Panc1 (cell line): ENCODE measurements around the gene BLM. TPM values are rescaled to one million over a fixed set of nuclear protein-coding genes. Genes with fewer than 3 reads are reported as not detected.

Experiments
- ATAC-seq: fragments of 200-7000 bp; cut with Tn5 transposase; 2 replicates; pipeline ENCODE4 v1.9.1; 2020; ENCODE audit warnings: mild to moderate bottlenecking, moderate library complexity
- BruUV-seq: library from RNA; stranded (reverse); fragments of 400-500 nt; replicated peaks from 2 replicates; lab custom pipeline; 2021; lab: Mats Ljungman, UMichigan
- CTCF ChIA-PET: fragments of 300-600 bp; sonication (Branson Sonifier 250); formaldehyde crosslinking; loops from one replicate; lab custom pipeline; 2022; ENCODE audit warnings: antibody characterized with exemption; lab: Charles Lee
- POLR2A ChIA-PET: fragments of 300-600 bp; sonication (Branson Sonifier 250); formaldehyde crosslinking; loops from one replicate; lab custom pipeline; 2022; ENCODE audit warnings: antibody characterized with exemption; lab: Charles Lee
- DNase-seq: peaks from one replicate; pipeline ENCODE4 v3.0.0-alpha.2; 2010; ENCODE audit warnings: low read depth, low spot score
- H3K27ac ChIP-seq: 2 replicates; pipeline ENCODE4 v1.5.1; 2011; ENCODE audit warnings: mild to moderate bottlenecking, low read length, inconsistent platforms
- H3K27me3 ChIP-seq: fragments of 200-500 bp; sonication (Bioruptor generic); 2 replicates; pipeline ENCODE4 v1.6.0; 2014; ENCODE audit warnings: low read length, inconsistent platforms; ENCODE audit not compliant: control insufficient read depth, insufficient read depth
- H3K36me3 ChIP-seq: fragments of 200-500 bp; sonication (Bioruptor generic); 2 replicates; pipeline ENCODE4 v1.5.1; 2014; ENCODE audit warnings: inconsistent platforms, mild to moderate bottlenecking, low read length, moderate library complexity; ENCODE audit not compliant: control insufficient read depth, insufficient read depth
- H3K4me1 ChIP-seq: 2 replicates; pipeline ENCODE4 v1.5.1; 2011; ENCODE audit warnings: inconsistent platforms, mild to moderate bottlenecking, low read length, moderate library complexity; ENCODE audit not compliant: control insufficient read depth, insufficient read depth
- H3K4me3 ChIP-seq, 2 experiments: 2 replicates each; pipeline ENCODE4 v1.5.1; 2011 to 2012; ENCODE audit warnings: low read depth in 2 of 2, low read length in 2 of 2, mild to moderate bottlenecking in 2 of 2, inconsistent platforms in 1 of 2, moderate library complexity in 1 of 2
- H3K9me3 ChIP-seq: fragments of 200-500 bp; sonication (Bioruptor generic); 2 replicates; pipeline ENCODE4 v1.5.1; 2014; ENCODE audit warnings: low read depth, mild to moderate bottlenecking, inconsistent platforms, low read length, moderate library complexity; ENCODE audit not compliant: control insufficient read depth, insufficient read depth
- POLR2AphosphoS5 ChIP-seq: IDR thresholded peaks from 2 replicates; pipeline ENCODE4 v1.6.1; 2012; ENCODE audit warnings: mild to moderate bottlenecking, low read depth, low read length, moderate library complexity
- SIN3A ChIP-seq: IDR thresholded peaks from 2 replicates; pipeline ENCODE4 v1.6.1; 2012; ENCODE audit warnings: low read depth, mild to moderate bottlenecking, low read length, moderate library complexity, borderline replicate concordance; ENCODE audit not compliant: insufficient read depth
- TCF7L2 ChIP-seq: IDR thresholded peaks from 2 replicates; pipeline ENCODE4 v1.6.1; 2011; ENCODE audit warnings: mild to moderate bottlenecking, low read depth, low read length, inconsistent platforms
- in situ Hi-C: cut with HindIII; loops from 2 replicates; pipeline ENCODE4 v1.10.0; 2016; ENCODE audit warnings: low sequenced_read_pairs, low pct_unique_long_range_greater_than_20kb
- intact Hi-C: fragments of 100-400 bp; cut with micrococcal nuclease; formaldehyde crosslinking; loops from one replicate; pipeline ENCODE4 v1.10.0; 2022; ENCODE audit not compliant: unreplicated experiment
- total RNA-seq: library from RNA; stranded (reverse); gene quantifications from one replicate; pipeline ENCODE4 v1.2.1, GENCODE V29; 2021; ENCODE audit not compliant: unreplicated experiment
- TF ChIP-seq, protein P1 (sequence below), 2 experiments: IDR thresholded peaks; 2 replicates each; pipeline ENCODE4 v1.6.1; 2011 to 2012; ENCODE audit warnings: low read depth in 2 of 2, control low read depth in 1 of 2, low read length in 1 of 2, mild to moderate bottlenecking in 1 of 2, moderate library complexity in 1 of 2; ENCODE audit not compliant: insufficient read depth in 1 of 2
- TF ChIP-seq, protein P2 (sequence below): fragments of 450-650 bp; IDR thresholded peaks from 2 replicates; pipeline ENCODE4 v1.5.1; 2017; ENCODE audit warnings: mild to moderate bottlenecking

Gene BLM
- total RNA-seq, 1 experiment from 2014 or later: 23.9 TPM

DNA sequence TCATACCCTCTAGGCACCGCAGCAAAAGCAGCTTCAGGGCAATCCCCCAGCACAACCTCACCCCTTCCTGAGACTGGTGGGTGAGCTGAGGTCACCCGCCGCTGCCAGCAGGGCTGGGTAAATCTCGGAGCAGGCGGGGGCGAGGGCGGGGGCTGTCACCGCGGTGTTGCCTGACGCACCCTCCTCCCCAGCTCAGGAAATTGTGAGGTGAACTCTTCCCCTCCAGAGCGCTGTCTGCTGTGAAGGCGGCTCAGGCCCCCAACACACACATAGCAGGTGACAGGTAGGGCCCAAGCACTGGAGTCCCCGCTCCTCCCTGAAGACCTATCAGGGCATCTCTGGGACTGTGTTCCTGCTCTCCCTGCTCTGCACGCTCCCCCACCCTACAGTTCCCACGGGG is 121.0 kb downstream of the BLM start:
- DNase-seq (no peak), ATAC-seq (0 out of 2 replicates have a peak, but pooled peaks have one; percentile 28)
- CTCF ChIA-PET: no interaction called here
- intact Hi-C loops: no loop called here
- in situ Hi-C loops: no loop called here
- Histone ChIP-seq H3K27me3 (no peaks in the 10 kb centered on the region), H3K4me1 (no peaks in the 10 kb centered on the region), H3K9me3 (no peaks in the 10 kb centered on the region), H3K36me3 (no peaks in the 10 kb centered on the region), H3K4me3 (no peak overlapping the region), H3K27ac (no peak overlapping the region)
- TF ChIP-seq TCF7L2: no peak
- TF ChIP-seq, protein P1, sequence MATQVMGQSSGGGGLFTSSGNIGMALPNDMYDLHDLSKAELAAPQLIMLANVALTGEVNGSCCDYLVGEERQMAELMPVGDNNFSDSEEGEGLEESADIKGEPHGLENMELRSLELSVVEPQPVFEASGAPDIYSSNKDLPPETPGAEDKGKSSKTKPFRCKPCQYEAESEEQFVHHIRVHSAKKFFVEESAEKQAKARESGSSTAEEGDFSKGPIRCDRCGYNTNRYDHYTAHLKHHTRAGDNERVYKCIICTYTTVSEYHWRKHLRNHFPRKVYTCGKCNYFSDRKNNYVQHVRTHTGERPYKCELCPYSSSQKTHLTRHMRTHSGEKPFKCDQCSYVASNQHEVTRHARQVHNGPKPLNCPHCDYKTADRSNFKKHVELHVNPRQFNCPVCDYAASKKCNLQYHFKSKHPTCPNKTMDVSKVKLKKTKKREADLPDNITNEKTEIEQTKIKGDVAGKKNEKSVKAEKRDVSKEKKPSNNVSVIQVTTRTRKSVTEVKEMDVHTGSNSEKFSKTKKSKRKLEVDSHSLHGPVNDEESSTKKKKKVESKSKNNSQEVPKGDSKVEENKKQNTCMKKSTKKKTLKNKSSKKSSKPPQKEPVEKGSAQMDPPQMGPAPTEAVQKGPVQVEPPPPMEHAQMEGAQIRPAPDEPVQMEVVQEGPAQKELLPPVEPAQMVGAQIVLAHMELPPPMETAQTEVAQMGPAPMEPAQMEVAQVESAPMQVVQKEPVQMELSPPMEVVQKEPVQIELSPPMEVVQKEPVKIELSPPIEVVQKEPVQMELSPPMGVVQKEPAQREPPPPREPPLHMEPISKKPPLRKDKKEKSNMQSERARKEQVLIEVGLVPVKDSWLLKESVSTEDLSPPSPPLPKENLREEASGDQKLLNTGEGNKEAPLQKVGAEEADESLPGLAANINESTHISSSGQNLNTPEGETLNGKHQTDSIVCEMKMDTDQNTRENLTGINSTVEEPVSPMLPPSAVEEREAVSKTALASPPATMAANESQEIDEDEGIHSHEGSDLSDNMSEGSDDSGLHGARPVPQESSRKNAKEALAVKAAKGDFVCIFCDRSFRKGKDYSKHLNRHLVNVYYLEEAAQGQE (IDR thresholded peaks at IDR 0.05; ENCODE audit: insufficient read depth in 1 of 2, low read depth in 2 of 2, low read length in 1 of 2): no peak
- no peak for TF ChIP-seq POLR2AphosphoS5
- TF ChIP-seq, protein P2, sequence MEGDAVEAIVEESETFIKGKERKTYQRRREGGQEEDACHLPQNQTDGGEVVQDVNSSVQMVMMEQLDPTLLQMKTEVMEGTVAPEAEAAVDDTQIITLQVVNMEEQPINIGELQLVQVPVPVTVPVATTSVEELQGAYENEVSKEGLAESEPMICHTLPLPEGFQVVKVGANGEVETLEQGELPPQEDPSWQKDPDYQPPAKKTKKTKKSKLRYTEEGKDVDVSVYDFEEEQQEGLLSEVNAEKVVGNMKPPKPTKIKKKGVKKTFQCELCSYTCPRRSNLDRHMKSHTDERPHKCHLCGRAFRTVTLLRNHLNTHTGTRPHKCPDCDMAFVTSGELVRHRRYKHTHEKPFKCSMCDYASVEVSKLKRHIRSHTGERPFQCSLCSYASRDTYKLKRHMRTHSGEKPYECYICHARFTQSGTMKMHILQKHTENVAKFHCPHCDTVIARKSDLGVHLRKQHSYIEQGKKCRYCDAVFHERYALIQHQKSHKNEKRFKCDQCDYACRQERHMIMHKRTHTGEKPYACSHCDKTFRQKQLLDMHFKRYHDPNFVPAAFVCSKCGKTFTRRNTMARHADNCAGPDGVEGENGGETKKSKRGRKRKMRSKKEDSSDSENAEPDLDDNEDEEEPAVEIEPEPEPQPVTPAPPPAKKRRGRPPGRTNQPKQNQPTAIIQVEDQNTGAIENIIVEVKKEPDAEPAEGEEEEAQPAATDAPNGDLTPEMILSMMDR: no peak
- no peak for TF ChIP-seq SIN3A
- no TSS peak for BruUV-seq
- POLR2A ChIA-PET: no interaction called here

DNA sequence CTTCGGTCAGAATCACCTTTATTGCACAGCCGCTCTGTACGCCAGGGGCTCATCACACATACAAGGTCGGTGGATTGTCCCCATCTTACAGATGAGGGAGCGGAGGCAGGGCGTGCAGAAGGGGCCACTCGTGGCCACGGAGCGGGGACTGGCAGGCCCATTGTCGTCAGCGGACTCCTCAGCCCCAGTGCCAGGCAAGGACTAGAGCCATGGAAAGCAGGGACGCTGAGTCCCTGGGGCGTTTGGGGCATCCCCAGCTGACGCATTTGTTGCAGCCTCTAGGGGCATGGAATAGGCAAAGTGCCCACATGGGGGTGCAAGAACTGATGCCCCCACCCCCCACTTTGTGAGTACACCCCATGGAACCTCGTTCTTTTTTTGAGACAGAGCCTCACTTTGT is 121.4 kb downstream of the BLM start:
- Histone ChIP-seq H3K4me3 (no peak overlapping the region), H3K27ac (no peak overlapping the region), H3K9me3 (no peaks in the 10 kb centered on the region), H3K27me3 (no peaks in the 10 kb centered on the region), H3K4me1 (no peaks in the 10 kb centered on the region), H3K36me3 (no peaks in the 10 kb centered on the region)
- ATAC-seq (no peak), DNase-seq (no peak)
- intact Hi-C loops (no loop called here), in situ Hi-C loops (no loop called here)
- BruUV-seq: no TSS peak
- ChIA-PET POLR2A (no interaction called here), CTCF (no interaction called here)
- TF ChIP-seq, protein P2: no peak
- TF ChIP-seq, protein P1 (IDR thresholded peaks at IDR 0.05; ENCODE audit: insufficient read depth in 1 of 2, low read depth in 2 of 2, low read length in 1 of 2): no peak
- no peak for TF ChIP-seq POLR2AphosphoS5
- TF ChIP-seq TCF7L2: no peak
- no peak for TF ChIP-seq SIN3A
